ENCODE measurements around the gene FKRP. TPM values are rescaled to one million over a fixed set of nuclear protein-coding genes. Genes with fewer than 3 reads are reported as not detected.
A peak's percentile ranks its signal among the peaks of the same experiment; 100 is the strongest.

FKRP gene
- total and polyA plus RNA-seq, 2 of the 13 experiments (the other 11 are each of a cell fraction or from before 2014, with no cell fraction given) = 7.3 to 9.8 TPM

DNA sequence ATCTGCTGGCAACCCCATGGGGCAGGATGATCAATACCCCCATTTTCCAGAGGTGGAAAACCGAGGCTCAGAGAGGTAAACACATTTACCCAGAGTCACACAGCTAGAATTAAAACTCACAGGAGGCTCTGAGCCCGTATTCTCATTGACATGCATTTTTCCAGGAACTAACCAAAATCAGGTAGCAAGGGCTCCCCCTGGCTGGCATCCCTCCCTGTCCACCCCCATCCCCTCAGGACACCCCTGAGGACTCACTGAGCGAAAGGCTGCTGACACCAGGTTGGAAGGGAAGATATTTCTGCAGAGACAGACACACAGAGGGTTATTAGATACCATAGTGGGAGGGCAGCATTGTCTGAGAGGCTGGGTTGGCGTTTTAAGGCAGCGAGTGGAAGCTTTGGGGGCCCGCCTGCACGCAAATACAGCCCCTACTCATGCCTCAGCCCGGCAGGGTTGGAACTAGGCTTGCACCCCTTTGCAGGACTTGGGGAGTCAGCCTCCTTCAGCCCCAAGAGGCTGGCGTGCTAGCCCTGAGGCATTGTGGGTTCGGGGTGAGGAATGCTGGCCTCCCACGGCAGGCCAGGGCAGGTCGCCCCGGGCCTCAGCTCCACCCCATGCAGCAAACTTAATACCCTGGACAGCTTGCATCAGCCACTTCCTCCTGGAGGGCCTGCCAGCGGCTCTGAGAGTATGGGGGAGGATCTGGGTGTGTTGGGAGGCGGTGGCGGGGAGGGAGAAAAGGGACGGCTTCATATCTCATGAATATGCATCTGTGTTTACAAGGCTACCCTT, 38.6 kb downstream of the FKRP start (continued):
- TF ChIP-seq CCAR2 (optimal IDR thresholded peaks at IDR 0.05; ENCODE audit: low read depth, low read length) (no peak), RCOR2 (CRISPR knock-in tag; IDR thresholded peaks at IDR 0.05) (no peak), CENPX (CRISPR knock-in tag; IDR thresholded peaks at IDR 0.05) (no peak), KLF11 (CRISPR knock-in tag; IDR thresholded peaks at IDR 0.05) (no peak), ZC3H4 (CRISPR knock-in tag; IDR thresholded peaks at IDR 0.05; ENCODE audit: borderline replicate concordance) (0 out of 2 replicates have a peak, but pooled peaks have one; percentile 15), IKZF1 (IDR thresholded peaks at IDR 0.05) (no peak), MTF1 (CRISPR knock-in tag; IDR thresholded peaks at IDR 0.05) (no peak), HNRNPUL1 (IDR thresholded peaks at IDR 0.05; ENCODE audit: low read depth, low read length) (no peak), HMGA1 (CRISPR knock-in tag; conservative IDR thresholded peaks at IDR 0.05) (no peak), MEIS1 (CRISPR knock-in tag; IDR thresholded peaks at IDR 0.05; ENCODE audit: borderline replicate concordance) (no peak), SP4 (CRISPR knock-in tag; IDR thresholded peaks at IDR 0.05) (no peak), RAD21 (CRISPR knock-in tag; IDR thresholded peaks at IDR 0.05) (0 out of 2 replicates have a peak, but pooled peaks have one; percentile 23), SSRP1 (CRISPR knock-in tag; IDR thresholded peaks at IDR 0.05) (peak; percentile 98), ZNF17 (CRISPR knock-in tag; IDR thresholded peaks at IDR 0.05) (no peak)
- TF ChIP-seq, protein P1, sequence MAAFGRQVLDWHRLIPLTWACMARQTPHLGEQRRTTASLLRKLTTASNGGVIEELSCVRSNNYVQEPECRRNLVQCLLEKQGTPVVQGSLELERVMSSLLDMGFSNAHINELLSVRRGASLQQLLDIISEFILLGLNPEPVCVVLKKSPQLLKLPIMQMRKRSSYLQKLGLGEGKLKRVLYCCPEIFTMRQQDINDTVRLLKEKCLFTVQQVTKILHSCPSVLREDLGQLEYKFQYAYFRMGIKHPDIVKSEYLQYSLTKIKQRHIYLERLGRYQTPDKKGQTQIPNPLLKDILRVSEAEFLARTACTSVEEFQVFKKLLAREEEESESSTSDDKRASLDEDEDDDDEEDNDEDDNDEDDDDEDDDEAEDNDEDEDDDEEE (CRISPR knock-in tag; IDR thresholded peaks at IDR 0.05) = no peak; the same call in 1 of the 2 replicates
- TF ChIP-seq, protein P2, sequence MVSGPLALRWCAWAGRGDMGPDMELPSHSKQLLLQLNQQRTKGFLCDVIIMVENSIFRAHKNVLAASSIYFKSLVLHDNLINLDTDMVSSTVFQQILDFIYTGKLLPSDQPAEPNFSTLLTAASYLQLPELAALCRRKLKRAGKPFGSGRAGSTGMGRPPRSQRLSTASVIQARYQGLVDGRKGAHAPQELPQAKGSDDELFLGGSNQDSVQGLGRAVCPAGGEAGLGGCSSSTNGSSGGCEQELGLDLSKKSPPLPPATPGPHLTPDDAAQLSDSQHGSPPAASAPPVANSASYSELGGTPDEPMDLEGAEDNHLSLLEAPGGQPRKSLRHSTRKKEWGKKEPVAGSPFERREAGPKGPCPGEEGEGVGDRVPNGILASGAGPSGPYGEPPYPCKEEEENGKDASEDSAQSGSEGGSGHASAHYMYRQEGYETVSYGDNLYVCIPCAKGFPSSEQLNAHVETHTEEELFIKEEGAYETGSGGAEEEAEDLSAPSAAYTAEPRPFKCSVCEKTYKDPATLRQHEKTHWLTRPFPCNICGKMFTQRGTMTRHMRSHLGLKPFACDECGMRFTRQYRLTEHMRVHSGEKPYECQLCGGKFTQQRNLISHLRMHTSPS (CRISPR knock-in tag; IDR thresholded peaks at IDR 0.05; ENCODE audit: low read depth) = no peak; the same call in 1 of the 2 replicates
- TF ChIP-seq, protein P3, sequence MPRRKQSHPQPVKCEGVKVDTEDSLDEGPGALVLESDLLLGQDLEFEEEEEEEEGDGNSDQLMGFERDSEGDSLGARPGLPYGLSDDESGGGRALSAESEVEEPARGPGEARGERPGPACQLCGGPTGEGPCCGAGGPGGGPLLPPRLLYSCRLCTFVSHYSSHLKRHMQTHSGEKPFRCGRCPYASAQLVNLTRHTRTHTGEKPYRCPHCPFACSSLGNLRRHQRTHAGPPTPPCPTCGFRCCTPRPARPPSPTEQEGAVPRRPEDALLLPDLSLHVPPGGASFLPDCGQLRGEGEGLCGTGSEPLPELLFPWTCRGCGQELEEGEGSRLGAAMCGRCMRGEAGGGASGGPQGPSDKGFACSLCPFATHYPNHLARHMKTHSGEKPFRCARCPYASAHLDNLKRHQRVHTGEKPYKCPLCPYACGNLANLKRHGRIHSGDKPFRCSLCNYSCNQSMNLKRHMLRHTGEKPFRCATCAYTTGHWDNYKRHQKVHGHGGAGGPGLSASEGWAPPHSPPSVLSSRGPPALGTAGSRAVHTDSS (CRISPR knock-in tag; conservative IDR thresholded peaks at IDR 0.05) = no peak
- TF ChIP-seq, protein P4, sequence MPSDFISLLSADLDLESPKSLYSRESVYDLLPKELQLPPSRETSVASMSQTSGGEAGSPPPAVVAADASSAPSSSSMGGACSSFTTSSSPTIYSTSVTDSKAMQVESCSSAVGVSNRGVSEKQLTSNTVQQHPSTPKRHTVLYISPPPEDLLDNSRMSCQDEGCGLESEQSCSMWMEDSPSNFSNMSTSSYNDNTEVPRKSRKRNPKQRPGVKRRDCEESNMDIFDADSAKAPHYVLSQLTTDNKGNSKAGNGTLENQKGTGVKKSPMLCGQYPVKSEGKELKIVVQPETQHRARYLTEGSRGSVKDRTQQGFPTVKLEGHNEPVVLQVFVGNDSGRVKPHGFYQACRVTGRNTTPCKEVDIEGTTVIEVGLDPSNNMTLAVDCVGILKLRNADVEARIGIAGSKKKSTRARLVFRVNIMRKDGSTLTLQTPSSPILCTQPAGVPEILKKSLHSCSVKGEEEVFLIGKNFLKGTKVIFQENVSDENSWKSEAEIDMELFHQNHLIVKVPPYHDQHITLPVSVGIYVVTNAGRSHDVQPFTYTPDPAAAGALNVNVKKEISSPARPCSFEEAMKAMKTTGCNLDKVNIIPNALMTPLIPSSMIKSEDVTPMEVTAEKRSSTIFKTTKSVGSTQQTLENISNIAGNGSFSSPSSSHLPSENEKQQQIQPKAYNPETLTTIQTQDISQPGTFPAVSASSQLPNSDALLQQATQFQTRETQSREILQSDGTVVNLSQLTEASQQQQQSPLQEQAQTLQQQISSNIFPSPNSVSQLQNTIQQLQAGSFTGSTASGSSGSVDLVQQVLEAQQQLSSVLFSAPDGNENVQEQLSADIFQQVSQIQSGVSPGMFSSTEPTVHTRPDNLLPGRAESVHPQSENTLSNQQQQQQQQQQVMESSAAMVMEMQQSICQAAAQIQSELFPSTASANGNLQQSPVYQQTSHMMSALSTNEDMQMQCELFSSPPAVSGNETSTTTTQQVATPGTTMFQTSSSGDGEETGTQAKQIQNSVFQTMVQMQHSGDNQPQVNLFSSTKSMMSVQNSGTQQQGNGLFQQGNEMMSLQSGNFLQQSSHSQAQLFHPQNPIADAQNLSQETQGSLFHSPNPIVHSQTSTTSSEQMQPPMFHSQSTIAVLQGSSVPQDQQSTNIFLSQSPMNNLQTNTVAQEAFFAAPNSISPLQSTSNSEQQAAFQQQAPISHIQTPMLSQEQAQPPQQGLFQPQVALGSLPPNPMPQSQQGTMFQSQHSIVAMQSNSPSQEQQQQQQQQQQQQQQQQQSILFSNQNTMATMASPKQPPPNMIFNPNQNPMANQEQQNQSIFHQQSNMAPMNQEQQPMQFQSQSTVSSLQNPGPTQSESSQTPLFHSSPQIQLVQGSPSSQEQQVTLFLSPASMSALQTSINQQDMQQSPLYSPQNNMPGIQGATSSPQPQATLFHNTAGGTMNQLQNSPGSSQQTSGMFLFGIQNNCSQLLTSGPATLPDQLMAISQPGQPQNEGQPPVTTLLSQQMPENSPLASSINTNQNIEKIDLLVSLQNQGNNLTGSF (CRISPR knock-in tag; IDR thresholded peaks at IDR 0.05) = no peak
- TF ChIP-seq, protein P5, sequence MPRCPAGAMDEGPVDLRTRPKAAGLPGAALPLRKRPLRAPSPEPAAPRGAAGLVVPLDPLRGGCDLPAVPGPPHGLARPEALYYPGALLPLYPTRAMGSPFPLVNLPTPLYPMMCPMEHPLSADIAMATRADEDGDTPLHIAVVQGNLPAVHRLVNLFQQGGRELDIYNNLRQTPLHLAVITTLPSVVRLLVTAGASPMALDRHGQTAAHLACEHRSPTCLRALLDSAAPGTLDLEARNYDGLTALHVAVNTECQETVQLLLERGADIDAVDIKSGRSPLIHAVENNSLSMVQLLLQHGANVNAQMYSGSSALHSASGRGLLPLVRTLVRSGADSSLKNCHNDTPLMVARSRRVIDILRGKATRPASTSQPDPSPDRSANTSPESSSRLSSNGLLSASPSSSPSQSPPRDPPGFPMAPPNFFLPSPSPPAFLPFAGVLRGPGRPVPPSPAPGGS (CRISPR knock-in tag; IDR thresholded peaks at IDR 0.05) = no peak
